Stimulated activated CD4-positive, alpha-beta T cell treated with anti-CD3 and anti-CD28 coated beads, TNF-alpha, amount 100 ng/mL, for 48 hours (primary cell): ENCODE measurements around the gene CIB1.
A peak's percentile ranks its signal among the peaks of the same experiment; 100 is the strongest.

Experiments used
- DNase-seq, 3 donors: peaks; one replicate each; pipeline ENCODE4 v3.0.0-alpha.2; 2020; ENCODE audit warnings: low read depth in 3 of 3

CIB1 gene

DNA sequence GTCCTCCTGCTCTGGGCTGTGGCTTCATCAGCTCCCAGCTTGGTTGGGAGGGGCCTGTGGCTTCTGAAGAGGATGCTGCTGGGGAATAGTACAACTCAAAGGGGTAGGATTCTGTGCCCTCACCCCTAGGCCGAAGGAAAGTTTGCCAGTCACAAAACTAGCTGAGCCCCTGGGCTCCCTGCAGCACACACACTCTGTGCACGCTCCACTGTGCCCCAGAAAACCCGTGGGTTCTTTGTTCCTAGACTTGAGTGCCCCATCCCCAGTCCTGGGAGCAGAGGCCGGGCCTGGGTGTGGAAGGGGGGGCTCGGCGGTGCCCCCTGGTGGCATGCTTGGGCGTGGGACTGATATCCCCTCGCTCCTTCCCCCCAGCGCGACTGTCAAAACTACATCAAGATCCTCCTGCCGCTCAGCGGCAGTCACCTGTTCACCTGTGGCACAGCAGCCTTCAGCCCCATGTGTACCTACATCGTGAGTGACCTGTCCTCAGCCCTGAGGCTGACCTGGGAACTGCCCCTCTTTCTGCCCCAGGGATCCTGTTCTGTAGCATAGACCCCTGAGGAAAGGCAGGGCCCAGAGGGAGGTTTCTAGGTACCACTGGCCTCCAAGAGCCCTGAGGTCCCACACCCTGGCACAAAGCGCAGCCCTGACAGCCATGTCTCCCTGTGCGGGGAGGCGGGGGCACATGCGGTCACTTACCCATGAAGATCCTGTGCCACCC lies 14.2 kb downstream of the CIB1 start:
- DNase-seq = peak in 1 of 3 donors; percentile 28

DNA sequence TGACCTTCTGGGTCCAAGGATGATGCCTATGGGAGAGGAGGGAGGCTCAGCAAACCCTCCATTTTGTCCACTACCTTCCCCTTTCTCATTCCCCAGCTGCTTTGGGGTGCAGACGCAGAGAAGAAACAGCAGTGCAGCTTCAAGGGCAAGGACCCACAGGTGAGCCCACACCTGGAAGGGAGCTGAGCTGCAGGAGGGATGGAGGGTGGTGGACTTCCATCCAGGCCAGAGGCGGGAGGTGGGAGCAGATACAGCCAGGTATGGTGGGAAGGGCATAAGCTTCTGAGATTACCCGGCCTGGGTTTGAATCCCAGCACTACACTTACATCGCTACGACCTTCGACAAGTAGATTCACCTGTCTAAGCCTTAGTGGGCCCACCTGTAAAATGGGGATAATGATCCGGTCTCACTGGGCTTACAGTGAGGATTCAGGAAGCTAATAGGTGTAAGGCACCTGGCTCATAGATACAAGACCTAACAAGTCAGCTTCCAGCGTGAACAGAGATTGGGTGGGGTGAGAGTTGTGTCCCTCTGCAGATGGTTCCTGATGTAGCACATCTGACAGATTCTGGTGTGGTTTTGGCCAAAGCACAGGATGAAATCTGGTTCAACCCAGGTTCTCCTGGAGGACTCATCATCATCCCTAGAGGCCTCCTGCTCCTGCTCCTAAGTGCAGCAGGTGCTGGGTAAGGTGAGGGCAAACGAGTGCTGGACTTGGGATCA lies 15.9 kb downstream of the CIB1 start:
- no peak for DNase-seq

DNA sequence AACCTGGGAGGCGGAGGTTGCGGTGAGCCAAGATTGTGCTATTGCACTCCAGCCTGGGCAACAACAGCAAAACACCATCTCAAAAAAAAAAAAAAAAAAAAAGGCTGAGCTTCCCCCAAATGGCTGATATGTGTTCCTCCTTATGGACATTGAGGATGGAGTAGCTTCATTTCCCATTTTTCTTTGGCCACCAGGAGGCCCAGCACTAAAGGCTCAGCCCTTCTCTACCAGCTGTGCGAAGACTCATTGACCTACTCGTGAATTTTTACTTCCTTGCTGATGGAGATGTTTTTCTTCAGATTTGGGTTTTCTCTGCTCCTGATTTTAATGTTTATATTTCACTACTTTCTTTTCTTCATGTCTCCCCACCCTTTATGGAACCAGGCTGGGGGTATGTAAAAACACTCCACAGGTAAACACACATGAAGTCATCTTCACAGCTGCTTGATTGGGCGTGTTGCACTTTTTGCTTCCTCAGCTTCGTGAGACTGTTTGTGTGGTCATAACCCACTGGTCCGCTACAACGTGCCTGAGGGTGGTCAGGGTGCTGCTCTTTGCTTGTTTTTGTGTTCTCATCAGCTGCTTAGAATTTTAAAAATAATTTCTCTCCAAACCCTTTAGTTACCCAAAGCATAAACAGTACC lies 19.1 kb downstream of the CIB1 start:
- no peak for DNase-seq

- DNase-seq = no peak
These were observed 19.9 kb downstream of the CIB1 start for GRCh38 chr15:90213818-90214204.

GRCh38 chr15:90213122-90213817 lies 20.5 kb downstream of the CIB1 start:
- no peak for DNase-seq

- DNase-seq = no peak
These were observed 21.3 kb downstream of the CIB1 start for GRCh38 chr15:90212221-90213098.

DNA sequence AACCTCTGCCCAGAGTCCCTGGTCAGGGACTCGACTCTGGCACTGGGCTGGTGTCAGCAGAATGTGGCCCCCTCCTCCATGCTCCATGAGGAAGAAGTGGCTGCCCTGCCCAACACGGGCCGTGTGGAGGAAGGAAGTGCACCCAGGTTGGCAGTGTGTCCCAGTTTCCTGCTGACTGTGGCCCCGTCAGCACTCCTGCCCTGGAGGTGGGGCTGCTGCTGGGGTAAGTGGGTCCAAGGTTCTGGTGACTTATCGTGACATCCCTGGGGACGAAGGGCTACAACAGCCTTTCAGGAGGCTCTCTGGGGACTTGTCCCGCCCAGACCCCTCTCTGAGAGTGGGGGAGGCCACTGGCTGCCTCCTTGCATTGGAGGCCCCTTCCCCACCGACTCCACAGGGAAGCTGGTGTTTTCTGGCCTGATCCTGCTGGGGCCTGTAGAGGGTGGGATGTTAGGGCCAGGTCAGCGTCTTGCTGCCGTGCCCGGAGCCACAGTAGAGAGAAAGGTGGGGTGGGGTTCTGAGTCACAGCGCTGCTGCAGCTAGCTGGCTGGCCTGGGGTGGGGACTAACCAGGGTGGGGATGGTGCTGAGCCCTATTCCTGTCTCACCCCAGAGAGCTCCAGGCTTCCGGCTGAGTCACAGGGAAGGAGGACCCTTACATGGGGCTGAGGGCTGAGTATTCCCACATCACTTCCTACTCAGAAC lies 22.1 kb downstream of the CIB1 start:
- DNase-seq = no peak

DNA sequence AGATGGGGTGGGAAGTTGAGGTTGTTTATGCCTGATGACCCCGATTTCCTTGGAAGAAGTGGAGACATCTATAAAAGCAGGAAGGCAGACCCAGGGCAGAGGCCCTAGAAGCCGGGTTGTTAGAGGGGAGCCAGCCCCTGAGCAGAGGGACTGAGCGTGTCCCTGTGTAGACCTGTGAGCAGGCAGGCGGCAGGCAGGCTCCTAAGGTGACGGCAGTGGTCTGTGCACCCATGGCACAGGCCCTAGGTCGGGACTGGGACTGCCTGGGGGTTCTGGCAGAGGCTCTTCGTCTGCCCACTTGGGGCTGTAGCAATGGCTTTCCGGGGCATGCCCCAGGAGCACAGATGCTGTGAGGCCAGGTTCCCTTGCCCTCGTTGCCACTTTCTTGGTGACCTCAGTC lies 22.7 kb downstream of the CIB1 start:
- DNase-seq = no peak

DNA sequence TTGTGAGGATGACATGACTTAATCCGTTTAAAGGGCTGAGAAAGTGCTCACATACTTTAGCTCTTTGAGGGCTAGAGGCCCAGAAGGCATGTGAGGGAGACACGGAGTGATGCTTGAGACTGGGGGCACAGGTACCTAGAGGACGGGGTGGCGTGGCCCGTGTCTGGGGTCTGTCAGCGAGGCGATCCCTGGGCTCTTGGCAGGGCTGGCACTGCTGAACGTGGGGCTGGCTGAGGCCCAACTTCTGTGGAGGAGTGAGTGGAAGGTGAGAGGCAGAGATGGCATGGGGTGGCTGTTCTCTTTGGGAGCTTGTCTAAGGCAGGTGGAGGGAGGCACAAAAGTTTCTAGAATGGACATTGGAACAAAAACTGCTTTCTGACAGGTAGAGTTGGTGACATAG lies 23.1 kb downstream of the CIB1 start:
- no peak for DNase-seq

- no peak for DNase-seq
These were observed 24.1 kb downstream of the CIB1 start for GRCh38 chr15:90209591-90209990.

DNA sequence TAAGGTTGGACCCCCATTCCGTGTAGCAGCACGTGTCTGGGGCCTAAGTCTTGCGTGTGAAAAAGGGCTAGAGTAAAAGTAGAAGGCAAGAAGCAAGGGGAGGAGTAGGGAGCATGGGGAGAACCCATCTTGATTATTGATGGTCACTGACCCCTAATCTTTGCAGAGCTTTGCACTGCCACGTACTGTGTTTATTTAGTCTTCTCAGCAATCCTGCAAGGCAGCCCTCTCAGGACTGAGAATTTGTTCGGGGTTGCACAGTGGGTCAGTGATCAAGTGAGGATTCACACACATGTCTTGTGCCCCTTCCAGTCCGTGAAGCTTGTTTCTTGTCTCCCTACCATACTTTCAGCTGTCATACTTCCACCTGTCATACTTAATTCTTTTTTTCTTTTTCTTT lies 25.4 kb downstream of the CIB1 start:
- DNase-seq = no peak

DNA sequence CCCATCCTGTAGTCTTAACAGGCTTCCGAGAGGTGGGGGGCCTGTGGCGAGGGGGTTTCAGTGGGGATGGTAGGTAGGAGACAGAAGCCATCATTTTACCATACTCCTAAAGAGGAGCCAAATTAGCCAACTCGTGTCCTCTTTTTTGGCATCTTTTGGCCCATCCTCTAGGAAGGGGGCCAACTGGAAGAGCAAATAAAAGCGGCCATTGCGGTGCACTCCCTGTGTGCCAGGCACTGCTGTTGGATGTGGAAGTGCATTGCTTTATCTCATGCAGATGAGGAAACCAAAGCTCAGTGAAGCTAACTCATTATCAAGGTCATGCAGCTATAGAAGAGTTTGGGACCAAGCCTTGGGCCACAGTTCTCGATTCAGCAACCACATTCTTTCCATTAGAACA lies 26.5 kb downstream of the CIB1 start:
- DNase-seq = no peak

GRCh38 chr15:90205886-90206285 lies 27.9 kb downstream of the CIB1 start:
- no peak for DNase-seq

- DNase-seq = no peak
These were observed 28.5 kb downstream of the CIB1 start for GRCh38 chr15:90205050-90205848.

DNA sequence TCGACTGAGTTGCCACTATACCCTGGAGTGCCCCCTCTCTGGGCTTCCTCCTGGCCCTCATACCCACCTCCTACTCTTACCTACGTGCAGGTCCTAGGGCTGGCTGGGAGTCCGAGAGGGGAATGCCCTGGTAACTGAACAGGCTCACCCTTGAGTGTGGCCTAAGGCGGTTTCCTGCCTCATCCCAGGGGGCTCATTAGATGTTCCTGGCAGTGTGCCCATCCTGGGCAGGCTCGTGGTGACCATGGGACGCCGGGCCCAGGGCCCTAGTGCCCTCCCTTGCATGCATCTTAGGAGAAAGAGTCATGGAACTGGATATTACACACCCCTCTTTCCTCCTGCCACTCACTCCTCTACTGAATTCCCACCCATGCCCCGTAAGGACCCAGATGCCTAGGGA lies 29.8 kb downstream of the CIB1 start:
- DNase-seq = no peak

- no peak for DNase-seq
These were observed 30.3 kb downstream of the CIB1 start for GRCh38 chr15:90203473-90203872.

- DNase-seq = no peak
These were observed 30.8 kb downstream of the CIB1 start for GRCh38 chr15:90202929-90203328.

DNA sequence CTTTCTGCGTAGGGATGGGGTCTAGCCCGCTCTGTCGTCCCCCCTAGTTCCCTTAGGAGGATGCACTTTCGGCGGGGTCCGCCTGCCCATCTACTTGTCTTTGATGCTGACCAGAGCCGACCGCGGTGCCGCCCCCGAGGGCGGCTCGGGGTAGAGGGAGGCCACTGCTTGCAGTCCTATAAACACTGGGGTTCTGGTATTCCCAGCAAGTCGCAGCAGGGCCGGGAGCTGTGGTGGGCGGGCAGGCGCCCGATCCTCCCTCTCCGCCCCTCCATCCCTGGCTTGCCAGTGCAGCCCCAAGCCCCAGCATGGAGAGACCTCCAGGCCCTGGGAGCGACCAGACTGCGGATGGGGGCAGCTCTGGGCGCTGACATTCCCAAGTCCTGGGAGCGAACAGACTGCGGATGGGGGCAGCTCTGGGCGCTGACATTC lies 31.8 kb downstream of the CIB1 start:
- DNase-seq = no peak

DNA sequence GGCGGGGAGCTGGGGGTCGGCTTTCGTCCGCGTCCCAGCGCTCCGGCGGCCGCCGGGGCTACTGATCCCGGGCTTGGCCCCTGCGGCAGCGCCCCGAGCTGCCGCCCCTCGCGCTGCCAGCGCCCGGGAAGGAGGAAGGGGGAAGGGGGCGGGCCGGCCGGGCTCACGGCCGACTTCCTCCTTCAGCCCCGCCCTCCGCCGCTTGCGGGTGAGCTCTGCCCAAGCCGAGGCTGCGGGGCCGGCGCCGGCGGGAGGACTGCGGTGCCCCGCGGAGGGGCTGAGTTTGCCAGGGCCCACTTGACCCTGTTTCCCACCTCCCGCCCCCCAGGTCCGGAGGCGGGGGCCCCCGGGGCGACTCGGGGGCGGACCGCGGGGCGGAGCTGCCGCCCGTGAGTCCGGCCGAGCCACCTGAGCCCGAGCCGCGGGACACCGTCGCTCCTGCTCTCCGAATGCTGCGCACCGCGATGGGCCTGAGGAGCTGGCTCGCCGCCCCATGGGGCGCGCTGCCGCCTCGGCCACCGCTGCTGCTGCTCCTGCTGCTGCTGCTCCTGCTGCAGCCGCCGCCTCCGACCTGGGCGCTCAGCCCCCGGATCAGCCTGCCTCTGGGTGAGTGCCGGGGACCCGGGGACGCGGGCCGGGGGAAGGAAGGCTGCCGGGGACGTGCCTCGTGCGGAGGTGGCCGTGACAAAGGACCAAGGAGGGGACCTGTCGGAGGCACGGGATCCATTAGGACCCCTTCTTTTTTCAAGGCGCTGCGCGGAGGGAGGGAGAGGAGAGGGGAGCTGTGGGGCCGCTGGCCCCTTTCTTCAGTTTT lies 32.4 kb downstream of the CIB1 start, which contains the start of gene SEMA4B:
Gene SEMA4B, plus strand, starts transcription at position 201 of the 814 bp plus-strand sequence. Its CDS starts 249 bp downstream, at position 450.
- DNase-seq = peak in 2 of 3 donors; percentile 41 to 67
